HEK293 (cell line): ENCODE data around the gene THAP11.

Source experiments
- AEBP2 ChIP-seq: fragments of 450-650 bp; formaldehyde crosslinking; IDR thresholded peaks from 2 replicates; pipeline ENCODE4 v1.5.1; 2016; ENCODE audit warnings: missing biosample characterization, missing genetic modification characterization, borderline replicate concordance
- GLIS1 ChIP-seq: fragments of 450-650 bp; formaldehyde crosslinking; IDR thresholded peaks from 2 replicates; pipeline ENCODE4 v1.5.1; 2016; ENCODE audit warnings: missing biosample characterization, missing genetic modification characterization
- HOXD13 ChIP-seq: sonication (generic); formaldehyde crosslinking; IDR thresholded peaks from 2 replicates; pipeline ENCODE4 v1.8.0; 2022; ENCODE audit warnings: missing genetic modification reagents, borderline replicate concordance
- KLF10 ChIP-seq: fragments of 450-650 bp; IDR thresholded peaks from 2 replicates; pipeline ENCODE4 v1.5.1; 2018; ENCODE audit warnings: missing biosample characterization, mild to moderate bottlenecking, missing genetic modification characterization
- KLF16 ChIP-seq: fragments of 450-650 bp; formaldehyde crosslinking; IDR thresholded peaks from 2 replicates; pipeline ENCODE4 v1.5.1; 2017; ENCODE audit warnings: missing biosample characterization, missing genetic modification characterization
- KLF7 ChIP-seq: fragments of 450-650 bp; formaldehyde crosslinking; IDR thresholded peaks from 2 replicates; pipeline ENCODE4 v1.5.1; 2016; ENCODE audit warnings: missing biosample characterization, missing genetic modification characterization, borderline replicate concordance
- MYNN ChIP-seq: fragments of 450-650 bp; formaldehyde crosslinking; IDR thresholded peaks from 2 replicates; pipeline ENCODE4 v1.5.1; 2016; ENCODE audit warnings: missing biosample characterization, missing genetic modification characterization, borderline replicate concordance
- SP3 ChIP-seq: fragments of 450-650 bp; formaldehyde crosslinking; IDR thresholded peaks from 2 replicates; pipeline ENCODE4 v1.5.1; 2016; ENCODE audit warnings: missing biosample characterization, missing genetic modification characterization
- TRIM28 ChIP-seq: IDR thresholded peaks from 2 replicates; pipeline ENCODE4 v1.6.1; 2011; ENCODE audit warnings: low read length, control low read depth, borderline replicate concordance
- ZBTB8A ChIP-seq: fragments of 450-650 bp; formaldehyde crosslinking; IDR thresholded peaks from 2 replicates; pipeline ENCODE4 v1.5.1; 2016; ENCODE audit warnings: missing biosample characterization, missing genetic modification characterization
- ZEB2 ChIP-seq: fragments of 450-650 bp; formaldehyde crosslinking; IDR thresholded peaks from 2 replicates; pipeline ENCODE4 v1.5.1; 2016; ENCODE audit warnings: missing biosample characterization, missing genetic modification characterization
- ZNF10 ChIP-seq: fragments of 450-650 bp; formaldehyde crosslinking; IDR thresholded peaks from 2 replicates; pipeline ENCODE4 v1.5.1; 2017; ENCODE audit warnings: missing biosample characterization, missing genetic modification characterization
- ZNF112 ChIP-seq: fragments of 450-650 bp; formaldehyde crosslinking; IDR thresholded peaks from 2 replicates; pipeline ENCODE4 v1.5.0; 2017; ENCODE audit warnings: missing biosample characterization, missing genetic modification characterization
- ZNF157 ChIP-seq: fragments of 450-650 bp; formaldehyde crosslinking; IDR thresholded peaks from 2 replicates; pipeline ENCODE4 v1.5.1; 2016; ENCODE audit warnings: missing biosample characterization, missing genetic modification characterization
- ZNF175 ChIP-seq: fragments of 450-650 bp; formaldehyde crosslinking; IDR thresholded peaks from 2 replicates; pipeline ENCODE4 v1.5.1; 2016; ENCODE audit warnings: missing biosample characterization, missing genetic modification characterization
- ZNF23 ChIP-seq: fragments of 450-650 bp; formaldehyde crosslinking; IDR thresholded peaks from 2 replicates; pipeline ENCODE4 v1.5.1; 2016; ENCODE audit warnings: missing biosample characterization, missing genetic modification characterization, borderline replicate concordance
- ZNF24 ChIP-seq: fragments of 450-650 bp; formaldehyde crosslinking; IDR thresholded peaks from 2 replicates; pipeline ENCODE4 v1.5.1; 2016; ENCODE audit warnings: missing biosample characterization, missing genetic modification characterization
- ZNF266 ChIP-seq: fragments of 450-650 bp; formaldehyde crosslinking; IDR thresholded peaks from 2 replicates; pipeline ENCODE4 v1.5.1; 2016; ENCODE audit warnings: missing biosample characterization, missing genetic modification characterization, low read depth
- ZNF292 ChIP-seq: fragments of 450-650 bp; formaldehyde crosslinking; IDR thresholded peaks from 2 replicates; pipeline ENCODE4 v1.5.1; 2016; ENCODE audit warnings: low read depth, missing biosample characterization, missing genetic modification characterization, borderline replicate concordance
- ZNF341 ChIP-seq: fragments of 450-650 bp; formaldehyde crosslinking; IDR thresholded peaks from 2 replicates; pipeline ENCODE4; 2016; ENCODE audit warnings: low read depth, missing biosample characterization, missing genetic modification characterization
- ZNF391 ChIP-seq: fragments of 450-650 bp; formaldehyde crosslinking; IDR thresholded peaks from 2 replicates; pipeline ENCODE4 v1.5.1; 2016; ENCODE audit warnings: low read depth, missing biosample characterization, missing genetic modification characterization, borderline replicate concordance
- ZNF404 ChIP-seq: fragments of 450-650 bp; formaldehyde crosslinking; IDR thresholded peaks from 2 replicates; pipeline ENCODE4 v1.5.1; 2017; ENCODE audit warnings: missing biosample characterization, missing genetic modification characterization
- ZNF416 ChIP-seq: fragments of 450-650 bp; formaldehyde crosslinking; IDR thresholded peaks from 2 replicates; pipeline ENCODE4 v1.5.1; 2016; ENCODE audit warnings: missing biosample characterization, missing genetic modification characterization
- ZNF426 ChIP-seq: fragments of 450-650 bp; formaldehyde crosslinking; IDR thresholded peaks from 2 replicates; pipeline ENCODE4 v1.5.1; 2017; ENCODE audit warnings: missing biosample characterization, missing genetic modification characterization, mild to moderate bottlenecking, inconsistent platforms, moderate library complexity
- ZNF433 ChIP-seq: fragments of 450-650 bp; formaldehyde crosslinking; IDR thresholded peaks from 2 replicates; pipeline ENCODE4 v1.5.1; 2016; ENCODE audit warnings: missing biosample characterization, missing genetic modification characterization, low read depth
- ZNF560 ChIP-seq: fragments of 450-650 bp; formaldehyde crosslinking; IDR thresholded peaks from 2 replicates; pipeline ENCODE4 v1.5.1; 2017; ENCODE audit warnings: missing biosample characterization, missing genetic modification characterization, borderline replicate concordance
- ZNF561 ChIP-seq: fragments of 450-650 bp; IDR thresholded peaks from 2 replicates; pipeline ENCODE4 v1.5.1; 2018; ENCODE audit warnings: missing biosample characterization, missing genetic modification characterization, borderline replicate concordance
- ZNF571 ChIP-seq: fragments of 450-650 bp; formaldehyde crosslinking; IDR thresholded peaks from 2 replicates; pipeline ENCODE4 v1.5.0; 2017; ENCODE audit warnings: missing biosample characterization, missing genetic modification characterization
- ZNF600 ChIP-seq: fragments of 450-650 bp; formaldehyde crosslinking; IDR thresholded peaks from 2 replicates; pipeline ENCODE4 v1.5.1; 2016; ENCODE audit warnings: missing biosample characterization, missing genetic modification characterization
- ZNF621 ChIP-seq: fragments of 450-650 bp; formaldehyde crosslinking; IDR thresholded peaks from 2 replicates; pipeline ENCODE4 v1.5.1; 2017; ENCODE audit warnings: missing biosample characterization, missing genetic modification characterization
- ZNF843 ChIP-seq: fragments of 450-650 bp; formaldehyde crosslinking; IDR thresholded peaks from 2 replicates; pipeline ENCODE4 v1.5.1; 2016; ENCODE audit warnings: missing biosample characterization, missing genetic modification characterization
- ZSCAN23 ChIP-seq: fragments of 450-650 bp; formaldehyde crosslinking; IDR thresholded peaks from 2 replicates; pipeline ENCODE4 v1.5.1; 2016; ENCODE audit warnings: missing biosample characterization, missing genetic modification characterization
- TF ChIP-seq, protein P1 (sequence below): fragments of 450-650 bp; formaldehyde crosslinking; IDR thresholded peaks from 2 replicates; pipeline ENCODE4 v1.5.1; 2016; ENCODE audit warnings: missing biosample characterization, missing genetic modification characterization
- TF ChIP-seq, protein P2 (sequence below): fragments of 450-650 bp; formaldehyde crosslinking; IDR thresholded peaks from 2 replicates; pipeline ENCODE4 v1.5.1; 2016; ENCODE audit warnings: missing biosample characterization, missing genetic modification characterization
- TF ChIP-seq, protein P3 (sequence below): fragments of 450-650 bp; formaldehyde crosslinking; IDR thresholded peaks from 2 replicates; pipeline ENCODE4 v1.5.1; 2016; ENCODE audit warnings: missing biosample characterization, missing genetic modification characterization

Gene THAP11

GRCh38 chr16:67884684-67885083 is 42.6 kb downstream of the THAP11 start, which contains the start of gene NRN1L (continued):
- TF ChIP-seq ZNF621 (no peak), ZNF416 (no peak), ZNF157 (tag by site-specific recombination) (no peak), KLF16 (tag by site-specific recombination) (peak; percentile 89), ZSCAN23 (tag by site-specific recombination) (no peak), ZNF10 (tag by site-specific recombination) (peak; percentile 83), ZNF571 (tag by site-specific recombination) (no peak), ZBTB8A (tag by site-specific recombination) (no peak), ZNF404 (no peak), ZNF561 (tag by site-specific recombination) (no peak; the same call in 1 of the 2 replicates), ZNF560 (0 out of 2 replicates have a peak, but pooled peaks have one; percentile 60), MYNN (tag by site-specific recombination) (no peak), ZNF266 (tag by site-specific recombination) (no peak), GLIS1 (no peak), AEBP2 (no peak), HOXD13 (CRISPR knock-in tag) (no peak), ZNF433 (tag by site-specific recombination) (no peak), ZNF341 (tag by site-specific recombination) (0 out of 2 replicates have a peak, but pooled peaks have one; percentile 20), ZNF24 (tag by site-specific recombination) (no peak), TRIM28 (no peak), ZNF426 (tag by site-specific recombination) (no peak), ZNF112 (tag by site-specific recombination) (no peak), ZNF391 (tag by site-specific recombination) (no peak), ZNF292 (tag by site-specific recombination) (no peak), ZNF175 (tag by site-specific recombination) (no peak), ZNF843 (0 out of 2 replicates have a peak, but pooled peaks have one; percentile 16), ZNF23 (no peak), KLF10 (peak; percentile 99), SP3 (tag by site-specific recombination) (peak; percentile 60), ZEB2 (tag by site-specific recombination) (0 out of 2 replicates have a peak, but pooled peaks have one; percentile 23), KLF7 (tag by site-specific recombination) (no peak), ZNF600 (tag by site-specific recombination) (no peak)
- TF ChIP-seq, protein P1, sequence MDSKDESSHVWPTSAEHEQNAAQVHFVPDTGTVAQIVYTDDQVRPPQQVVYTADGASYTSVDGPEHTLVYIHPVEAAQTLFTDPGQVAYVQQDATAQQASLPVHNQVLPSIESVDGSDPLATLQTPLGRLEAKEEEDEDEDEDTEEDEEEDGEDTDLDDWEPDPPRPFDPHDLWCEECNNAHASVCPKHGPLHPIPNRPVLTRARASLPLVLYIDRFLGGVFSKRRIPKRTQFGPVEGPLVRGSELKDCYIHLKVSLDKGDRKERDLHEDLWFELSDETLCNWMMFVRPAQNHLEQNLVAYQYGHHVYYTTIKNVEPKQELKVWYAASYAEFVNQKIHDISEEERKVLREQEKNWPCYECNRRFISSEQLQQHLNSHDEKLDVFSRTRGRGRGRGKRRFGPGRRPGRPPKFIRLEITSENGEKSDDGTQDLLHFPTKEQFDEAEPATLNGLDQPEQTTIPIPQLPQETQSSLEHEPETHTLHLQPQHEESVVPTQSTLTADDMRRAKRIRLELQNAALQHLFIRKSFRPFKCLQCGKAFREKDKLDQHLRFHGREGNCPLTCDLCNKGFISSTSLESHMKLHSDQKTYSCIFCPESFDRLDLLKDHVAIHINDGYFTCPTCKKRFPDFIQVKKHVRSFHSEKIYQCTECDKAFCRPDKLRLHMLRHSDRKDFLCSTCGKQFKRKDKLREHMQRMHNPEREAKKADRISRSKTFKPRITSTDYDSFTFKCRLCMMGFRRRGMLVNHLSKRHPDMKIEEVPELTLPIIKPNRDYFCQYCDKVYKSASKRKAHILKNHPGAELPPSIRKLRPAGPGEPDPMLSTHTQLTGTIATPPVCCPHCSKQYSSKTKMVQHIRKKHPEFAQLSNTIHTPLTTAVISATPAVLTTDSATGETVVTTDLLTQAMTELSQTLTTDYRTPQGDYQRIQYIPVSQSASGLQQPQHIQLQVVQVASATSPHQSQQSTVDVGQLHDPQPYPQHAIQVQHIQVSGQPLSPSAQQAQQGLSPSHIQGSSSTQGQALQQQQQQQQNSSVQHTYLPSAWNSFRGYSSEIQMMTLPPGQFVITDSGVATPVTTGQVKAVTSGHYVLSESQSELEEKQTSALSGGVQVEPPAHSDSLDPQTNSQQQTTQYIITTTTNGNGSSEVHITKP: 0 out of 2 replicates have a peak, but pooled peaks have one; percentile 21
- TF ChIP-seq, protein P2, sequence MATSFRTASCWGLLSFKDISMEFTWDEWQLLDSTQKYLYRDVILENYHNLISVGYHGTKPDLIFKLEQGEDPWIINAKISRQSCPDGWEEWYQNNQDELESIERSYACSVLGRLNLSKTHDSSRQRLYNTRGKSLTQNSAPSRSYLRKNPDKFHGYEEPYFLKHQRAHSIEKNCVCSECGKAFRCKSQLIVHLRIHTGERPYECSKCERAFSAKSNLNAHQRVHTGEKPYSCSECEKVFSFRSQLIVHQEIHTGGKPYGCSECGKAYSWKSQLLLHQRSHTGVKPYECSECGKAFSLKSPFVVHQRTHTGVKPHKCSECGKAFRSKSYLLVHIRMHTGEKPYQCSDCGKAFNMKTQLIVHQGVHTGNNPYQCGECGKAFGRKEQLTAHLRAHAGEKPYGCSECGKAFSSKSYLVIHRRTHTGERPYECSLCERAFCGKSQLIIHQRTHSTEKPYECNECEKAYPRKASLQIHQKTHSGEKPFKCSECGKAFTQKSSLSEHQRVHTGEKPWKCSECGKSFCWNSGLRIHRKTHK: no peak
- TF ChIP-seq, protein P3, sequence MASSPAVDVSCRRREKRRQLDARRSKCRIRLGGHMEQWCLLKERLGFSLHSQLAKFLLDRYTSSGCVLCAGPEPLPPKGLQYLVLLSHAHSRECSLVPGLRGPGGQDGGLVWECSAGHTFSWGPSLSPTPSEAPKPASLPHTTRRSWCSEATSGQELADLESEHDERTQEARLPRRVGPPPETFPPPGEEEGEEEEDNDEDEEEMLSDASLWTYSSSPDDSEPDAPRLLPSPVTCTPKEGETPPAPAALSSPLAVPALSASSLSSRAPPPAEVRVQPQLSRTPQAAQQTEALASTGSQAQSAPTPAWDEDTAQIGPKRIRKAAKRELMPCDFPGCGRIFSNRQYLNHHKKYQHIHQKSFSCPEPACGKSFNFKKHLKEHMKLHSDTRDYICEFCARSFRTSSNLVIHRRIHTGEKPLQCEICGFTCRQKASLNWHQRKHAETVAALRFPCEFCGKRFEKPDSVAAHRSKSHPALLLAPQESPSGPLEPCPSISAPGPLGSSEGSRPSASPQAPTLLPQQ (tag by site-specific recombination): 0 out of 2 replicates have a peak, but pooled peaks have one; percentile 45
